Spleen (tissue), 11 donors: ENCODE measurements around the gene EDC3. TPM values are rescaled to one million over a fixed set of nuclear protein-coding genes. Genes with fewer than 3 reads are reported as not detected.

Experiments
- DNase-seq: peaks from one replicate; pipeline ENCODE4 v3.0.0-alpha.2; 2020
- H3K27ac ChIP-seq, 8 donors: fragments of 200-600 bp; sonication (generic) in 7 of 8; 1 replicate in 4 of 8; 2 replicates in 4 of 8; pipeline versions ENCODE4 v1.5.0 to v1.8.0; 2016 to 2021; ENCODE audit warnings: inconsistent platforms in 4 of 8, mild to moderate bottlenecking in 4 of 8, moderate library complexity in 1 of 8
- H3K27me3 ChIP-seq, 7 donors: fragments of 200-600 bp; sonication (generic) in 6 of 7; replicated peaks in 1 of 7; 1 replicate in 4 of 7; 2 replicates in 3 of 7; pipeline versions ENCODE4 v1.5.0 to v1.8.0; 2016 to 2021; ENCODE audit warnings: inconsistent platforms in 3 of 7, mild to moderate bottlenecking in 1 of 7
- H3K36me3 ChIP-seq, 6 donors: fragments of 200-600 bp; sonication (generic) in 5 of 6; 1 replicate in 4 of 6; 2 replicates in 2 of 6; pipeline versions ENCODE4 v1.5.0 to v1.8.0; 2016 to 2021; ENCODE audit warnings: inconsistent platforms in 2 of 6
- H3K4me1 ChIP-seq, 6 donors: fragments of 200-600 bp; sonication (generic) in 5 of 6; 1 replicate in 3 of 6; 2 replicates in 3 of 6; pipeline versions ENCODE4 v1.5.0 to v1.8.0; 2016 to 2021; ENCODE audit warnings: inconsistent platforms in 3 of 6
- H3K4me3 ChIP-seq, 8 donors: fragments of 200-600 bp; sonication (generic) in 7 of 8; 1 replicate in 4 of 8; 2 replicates in 4 of 8; pipeline versions ENCODE4 v1.5.0 to v1.8.0; 2016 to 2021; ENCODE audit warnings: inconsistent platforms in 4 of 8, mild to moderate bottlenecking in 4 of 8, moderate library complexity in 2 of 8
- H3K9me3 ChIP-seq, 8 donors: fragments of 200-600 bp; sonication (generic) in 7 of 8; 1 replicate in 4 of 8; 2 replicates in 4 of 8; pipeline versions ENCODE4 v1.5.0 to v1.8.0; 2016 to 2021; ENCODE audit warnings: inconsistent platforms in 4 of 8
- POLR2A ChIP-seq, 3 donors: fragments of 450-650 bp; IDR thresholded peaks; one replicate each; pipeline ENCODE4 v1.5.1; 2017; ENCODE audit warnings: antibody characterized with exemption in 3 of 3, mild to moderate bottlenecking in 1 of 3
- POLR2AphosphoS5 ChIP-seq, 3 donors: sonication (generic); formaldehyde crosslinking; IDR thresholded peaks; one replicate each; pipeline ENCODE4 v1.5.1; 2017; ENCODE audit warnings: antibody characterized with exemption in 3 of 3
- WGBS, 5 donors: extraction: QIAGEN DNeasy Blood & Tissue Kit in 3 of 5; methylation state at CpG; one replicate each; pipeline versions ENCODE4 v1.1.5 to v1.1.7; 2013 to 2018; 5-methylcytosine and 5-hydroxymethylcytosine counted together
- intact Hi-C: fragments of 100-400 bp; cut with DNase I; formaldehyde crosslinking; loops from one replicate; pipeline ENCODE4 v1.15.0; 2023; ENCODE audit warnings: low total_unique reads
- polyA plus RNA-seq, 3 donors: library from polyadenylated mRNA; stranded (reverse); fragments of 200-250 nt; gene quantifications; one replicate each; pipeline ENCODE4 v1.2.1, GENCODE V29; 2013
- total RNA-seq, 7 donors: library from RNA; depleted of rRNA in 3 of 7; stranded (reverse); fragments of >200 nt in 3 of 7; fragmentation: NEBNext Ultra II Directional in 4 of 7; extraction: Animal tissue kit (Norgen Biotek cat#: 25700) in 4 of 7; gene quantifications; one replicate each; pipeline versions ENCODE4 v1.1.0 to v1.2.1, GENCODE V29; 2016 to 2021
- TF ChIP-seq, protein P1 (sequence below), 11 experiments: fragments of 200-600 bp in 7 of 11; fragments of 450-650 bp in 4 of 11; sonication (generic) in 4 of 11; IDR thresholded peaks in 8 of 11; conservative IDR thresholded peaks in 3 of 11; 1 replicate in 7 of 11; 2 replicates in 4 of 11; pipeline versions ENCODE4 v1.4.0 to v1.8.0; 2016 to 2021; ENCODE audit warnings: antibody characterized with exemption in 11 of 11, inconsistent platforms in 4 of 11, mild to moderate bottlenecking in 1 of 11
- donor health status: healthy with polysubstance abuse.
- donor health status: DM: no; HTN: no; CAD: no; lungs with moderate emphysema.
- donor health status: DM: no; HTN: no; CAD: no.
- donor health status: Bipolar disorder and iron deficiency.
- donor health status: healthy.
- donor health status: DM: no; HTN: no; CAD: no.
- donor health status: DM: yes; HTN: yes; CAD: no.

EDC3 gene
- total and polyA plus RNA-seq, 10 donors: 8.3 to 32.5 (median 17.9) TPM

- Histone ChIP-seq H3K36me3 (peaks cover 0 to 27% (median 15%) of the 10 kb centered on the region in 6 donors), H3K4me1 (peaks cover 17 to 55% (median 38%) of the 10 kb centered on the region in 6 donors), H3K9me3 (no peaks in the 10 kb centered on the region), H3K27me3 (no peaks in the 10 kb centered on the region), H3K27ac (peak overlapping the region; percentile 95 to 99 (median 98)), H3K4me3 (peak overlapping the region; percentile 68 to 98 (median 87))
- 0 to 1% (median 0%) methylated on average over 8 to 76 of the region's 76 CpGs for WGBS, 5 donors
- TF ChIP-seq, protein P1, sequence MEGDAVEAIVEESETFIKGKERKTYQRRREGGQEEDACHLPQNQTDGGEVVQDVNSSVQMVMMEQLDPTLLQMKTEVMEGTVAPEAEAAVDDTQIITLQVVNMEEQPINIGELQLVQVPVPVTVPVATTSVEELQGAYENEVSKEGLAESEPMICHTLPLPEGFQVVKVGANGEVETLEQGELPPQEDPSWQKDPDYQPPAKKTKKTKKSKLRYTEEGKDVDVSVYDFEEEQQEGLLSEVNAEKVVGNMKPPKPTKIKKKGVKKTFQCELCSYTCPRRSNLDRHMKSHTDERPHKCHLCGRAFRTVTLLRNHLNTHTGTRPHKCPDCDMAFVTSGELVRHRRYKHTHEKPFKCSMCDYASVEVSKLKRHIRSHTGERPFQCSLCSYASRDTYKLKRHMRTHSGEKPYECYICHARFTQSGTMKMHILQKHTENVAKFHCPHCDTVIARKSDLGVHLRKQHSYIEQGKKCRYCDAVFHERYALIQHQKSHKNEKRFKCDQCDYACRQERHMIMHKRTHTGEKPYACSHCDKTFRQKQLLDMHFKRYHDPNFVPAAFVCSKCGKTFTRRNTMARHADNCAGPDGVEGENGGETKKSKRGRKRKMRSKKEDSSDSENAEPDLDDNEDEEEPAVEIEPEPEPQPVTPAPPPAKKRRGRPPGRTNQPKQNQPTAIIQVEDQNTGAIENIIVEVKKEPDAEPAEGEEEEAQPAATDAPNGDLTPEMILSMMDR (IDR thresholded peaks at IDR 0.05 in 8 of 11, conservative IDR thresholded peaks at IDR 0.05 in 3 of 11): peak in 2 of 11 experiments; percentile 36 to 38
- TF ChIP-seq POLR2A (IDR thresholded peaks at IDR 0.05) (peak in 2 of 3 donors; percentile 56 to 57), POLR2AphosphoS5 (IDR thresholded peaks at IDR 0.05) (peak; percentile 89 to 92 (median 90))
- intact Hi-C loops: loop anchor here (10.0 kb wide), 1 partner anchor 70 kb away; the partner anchor contains the start of gene ARID3B
- peak; percentile 97 for DNase-seq
Measured at GRCh38 chr15:74614744-74615507, 80.9 kb downstream of the EDC3 start.

DNA sequence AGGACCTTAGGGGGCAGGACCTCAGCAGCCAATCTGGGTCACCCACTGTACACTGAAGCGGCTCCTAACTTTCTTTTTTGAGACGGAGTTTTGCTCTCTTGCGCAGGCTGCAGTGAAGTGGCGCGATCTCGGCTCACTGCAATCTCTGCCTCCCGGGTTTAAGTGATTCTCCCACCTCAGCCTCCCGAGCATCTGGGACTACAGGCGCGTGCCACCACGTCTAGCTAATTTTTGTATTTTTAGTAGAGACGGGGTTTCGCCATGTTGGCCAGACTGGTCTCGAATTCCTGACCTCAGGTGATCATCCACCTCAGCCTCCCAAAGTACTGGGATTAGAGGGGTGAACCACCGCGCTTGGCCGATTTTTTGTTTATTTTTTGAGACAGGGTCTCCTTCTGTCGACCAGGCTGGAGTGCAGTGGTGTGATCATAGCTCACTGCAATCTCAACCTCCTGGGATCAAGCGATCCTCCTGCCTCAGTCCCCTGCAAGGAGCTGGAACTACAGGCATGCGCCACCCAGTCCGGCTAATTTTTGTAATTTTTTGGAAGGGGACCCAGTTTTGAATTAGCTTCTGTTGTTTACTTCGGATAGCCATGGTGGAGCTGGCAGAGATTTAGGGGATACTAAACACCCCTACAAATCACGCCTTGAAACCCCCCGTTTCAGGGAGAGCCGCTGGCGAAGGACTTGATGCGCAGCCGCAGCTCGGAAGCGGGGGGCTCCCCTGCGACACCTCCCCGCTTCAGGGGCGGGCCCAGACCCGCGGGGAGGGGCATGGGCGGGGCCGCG, 81.7 kb downstream of the EDC3 start:
- WGBS, 5 donors: 39 to 62% (median 42%) methylated on average over 24 to 38 of the region's 38 CpGs
- Histone ChIP-seq H3K36me3 (peaks cover 0 to 19% (median 7%) of the 10 kb centered on the region in 6 donors), H3K9me3 (no peaks in the 10 kb centered on the region), H3K4me3 (peak overlapping the region; percentile 68 to 98 (median 87)), H3K27me3 (no peaks in the 10 kb centered on the region), H3K4me1 (peaks cover 17 to 48% (median 35%) of the 10 kb centered on the region in 6 donors), H3K27ac (peak overlapping the region; percentile 95 to 99 (median 98))
- intact Hi-C loops: loop anchor here (10.0 kb wide), 1 partner anchor 69 kb away; the partner anchor contains the start of gene ARID3B
- no peak for DNase-seq
- TF ChIP-seq POLR2AphosphoS5 (IDR thresholded peaks at IDR 0.05) (no peak), POLR2A (IDR thresholded peaks at IDR 0.05) (no peak)
- TF ChIP-seq, protein P1 (IDR thresholded peaks at IDR 0.05 in 8 of 11, conservative IDR thresholded peaks at IDR 0.05 in 3 of 11): no peak

DNA sequence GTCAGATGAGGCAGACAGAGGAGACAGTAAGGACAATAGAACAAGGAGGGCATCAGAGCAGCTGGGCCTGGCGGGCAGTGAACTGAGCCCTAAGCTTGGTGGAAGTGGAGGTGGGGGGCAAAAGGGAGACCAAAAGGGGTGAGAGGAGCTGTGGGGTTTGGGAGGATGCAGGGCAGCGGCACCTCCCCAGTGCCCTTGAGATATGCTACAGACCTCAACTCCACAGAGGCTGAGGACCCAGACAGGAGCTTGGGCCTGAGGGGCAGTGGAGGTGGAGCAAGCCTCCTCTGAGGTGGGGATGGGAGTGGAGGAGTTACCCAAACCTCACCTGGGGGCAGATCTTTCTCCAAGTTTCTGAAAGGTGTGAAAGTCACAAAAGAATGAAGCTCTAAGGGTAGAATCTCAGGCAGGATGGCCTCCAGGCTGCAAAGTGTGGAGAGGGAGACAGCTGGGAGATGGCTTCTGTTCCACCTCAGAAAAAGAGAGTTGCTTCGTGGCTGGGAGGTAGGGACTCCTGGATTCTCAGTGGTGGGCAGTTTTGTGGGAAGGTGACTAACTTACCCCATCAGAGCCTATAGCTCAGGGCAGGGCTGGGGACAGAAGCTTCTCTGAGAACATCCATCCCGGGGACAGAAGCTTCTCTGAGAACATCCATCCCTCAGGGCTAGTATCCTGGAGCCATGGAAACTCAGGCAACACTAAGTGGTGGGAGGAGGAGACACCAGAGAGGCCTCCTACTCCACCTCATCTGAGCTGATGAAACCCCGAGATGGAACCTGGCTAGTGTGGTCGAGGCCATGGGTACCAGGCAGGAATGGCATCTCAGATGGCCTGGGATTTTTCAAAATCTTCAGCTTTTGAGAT, 82.5 kb downstream of the EDC3 start:
- WGBS, 5 donors: 68 to 76% (median 75%) methylated on average over 6 of the region's 6 CpGs
- Histone ChIP-seq H3K27me3 (no peaks in the 10 kb centered on the region), H3K27ac (peak overlapping the region in 3 of 8 donors; percentile 2 to 98 (median 97)), H3K4me1 (peaks cover 17 to 39% (median 28%) of the 10 kb centered on the region in 6 donors), H3K4me3 (no peak overlapping the region), H3K9me3 (no peaks in the 10 kb centered on the region), H3K36me3 (peaks cover 0 to 11% (median under 1%) of the 10 kb centered on the region in 6 donors)
- no peak for TF ChIP-seq POLR2AphosphoS5 (IDR thresholded peaks at IDR 0.05)
- TF ChIP-seq, protein P1 (IDR thresholded peaks at IDR 0.05 in 8 of 11, conservative IDR thresholded peaks at IDR 0.05 in 3 of 11): no peak
- no peak for TF ChIP-seq POLR2A (IDR thresholded peaks at IDR 0.05)
- intact Hi-C loops: loop anchor here (10.0 kb wide), 1 partner anchor 69 kb away; the partner anchor contains the start of gene ARID3B
- no peak for DNase-seq
